Suppressor macrophage treated with lipopolysaccharide for 1 hour (primary cell): ENCODE results near the gene SPOCD1.
A peak's percentile ranks its signal among the peaks of the same experiment; 100 is the strongest.

Experiments
- DNase-seq, 3 donors: peaks; one replicate each; pipeline ENCODE4 v3.0.0-alpha.2; 2020 to 2022

The SPOCD1 gene

GRCh38 chr1:31815752-31816500 lies at the start of gene SPOCD1:
Gene SPOCD1 (minus strand): TSS chr1:31816022. CDS start chr1:31815333, 689 bp downstream.
- DNase-seq = peak; percentile 84 to 92 (median 85)

- no peak for DNase-seq
Observed at GRCh38 chr1:31862071-31862470, 46.2 kb upstream of the SPOCD1 start.

GRCh38 chr1:31861346-31861745 lies 45.5 kb upstream of the SPOCD1 start:
- no peak for DNase-seq

GRCh38 chr1:31860581-31860980 lies 44.8 kb upstream of the SPOCD1 start:
- no peak for DNase-seq

- DNase-seq = no peak
Observed at GRCh38 chr1:31859719-31860118, 43.9 kb upstream of the SPOCD1 start.

- DNase-seq = no peak
Observed at GRCh38 chr1:31859044-31859443, 43.2 kb upstream of the SPOCD1 start.

- no peak for DNase-seq
Observed at GRCh38 chr1:31857863-31858262, 42.0 kb upstream of the SPOCD1 start.

- no peak for DNase-seq
Observed at GRCh38 chr1:31856140-31856539, 40.3 kb upstream of the SPOCD1 start.

- DNase-seq = peak; percentile 33 to 50 (median 44)
Observed at GRCh38 chr1:31855038-31855845, 39.4 kb upstream of the SPOCD1 start.

GRCh38 chr1:31849653-31850052 lies 33.8 kb upstream of the SPOCD1 start:
- DNase-seq = no peak

- peak in 2 of 3 donors; percentile 10 to 12 for DNase-seq
Observed at GRCh38 chr1:31848381-31848897, 32.6 kb upstream of the SPOCD1 start.

- DNase-seq = no peak
Observed at GRCh38 chr1:31846484-31846883, 30.7 kb upstream of the SPOCD1 start.

- DNase-seq = peak; percentile 15 to 41 (median 26)
Observed at GRCh38 chr1:31843506-31843905, 27.7 kb upstream of the SPOCD1 start.

GRCh38 chr1:31839662-31840343 lies 24.0 kb upstream of the SPOCD1 start:
- no peak for DNase-seq

- no peak for DNase-seq
Observed at GRCh38 chr1:31837451-31838158, 21.8 kb upstream of the SPOCD1 start.

GRCh38 chr1:31836638-31837037 lies 20.8 kb upstream of the SPOCD1 start:
- DNase-seq = no peak

- no peak for DNase-seq
Observed at GRCh38 chr1:31835415-31835814, 19.6 kb upstream of the SPOCD1 start.

GRCh38 chr1:31834501-31834900 lies 18.7 kb upstream of the SPOCD1 start:
- no peak for DNase-seq

- peak; percentile 36 to 63 (median 36) for DNase-seq
Observed at GRCh38 chr1:31831397-31832378, 15.9 kb upstream of the SPOCD1 start.

- DNase-seq = no peak
Observed at GRCh38 chr1:31830511-31830910, 14.7 kb upstream of the SPOCD1 start.

- no peak for DNase-seq
Observed at GRCh38 chr1:31830065-31830464, 14.2 kb upstream of the SPOCD1 start.
